Vagina (tissue), 2 donors: ENCODE data around the gene FUT7.

Experiments
- CTCF ChIP-seq, 3 experiments: fragments of 450-650 bp in 2 of 3; fragments of 200-600 bp in 1 of 3; sonication (generic) in 1 of 3; IDR thresholded peaks; one replicate each; pipeline ENCODE4 v1.5.1; 2017 to 2019; ENCODE audit warnings: antibody characterized with exemption in 3 of 3, mild to moderate bottlenecking in 2 of 3, moderate library complexity in 2 of 3
- POLR2A ChIP-seq, 2 donors: fragments of 450-650 bp; IDR thresholded peaks; one replicate each; pipeline ENCODE4 v1.6.1; 2017; ENCODE audit warnings: antibody characterized with exemption in 2 of 2, mild to moderate bottlenecking in 2 of 2, moderate library complexity in 2 of 2

- TF ChIP-seq POLR2A (IDR thresholded peaks at IDR 0.05) (no peak), CTCF (IDR thresholded peaks at IDR 0.05) (no peak)
Observed at GRCh38 chr9:137023157-137023556, 8.7 kb downstream of the FUT7 start.
